HG03108 (cell line): Measurements from ENCODE around the gene OSBPL9.
"Not testable (repeated sequence)": the region's sequence is repeated elsewhere in the genome, so short reads cannot be mapped to it uniquely, and the experiment has no call there.

Experiments
- ATAC-seq: cut with Tn5 transposase; IDR thresholded peaks from one replicate; pipeline ENCODE4 v1.9.1; 2021; ENCODE audit warnings: moderate library complexity; ENCODE audit not compliant: unreplicated experiment

The OSBPL9 gene

GRCh38 chr1:51705035-51705434, 88.1 kb downstream of the OSBPL9 start:
- no peak for ATAC-seq

- ATAC-seq: no peak
These were observed 92.2 kb downstream of the OSBPL9 start for GRCh38 chr1:51708911-51709760.

GRCh38 chr1:51709951-51710350, 93.1 kb downstream of the OSBPL9 start:
- no peak for ATAC-seq

- no peak for ATAC-seq
These were observed 95.7 kb downstream of the OSBPL9 start for GRCh38 chr1:51712590-51712989.

GRCh38 chr1:51714374-51715019, 97.6 kb downstream of the OSBPL9 start:
- ATAC-seq: no peak

GRCh38 chr1:51715369-51715768, 98.5 kb downstream of the OSBPL9 start:
- peak; percentile 69 for ATAC-seq

- ATAC-seq: no peak
These were observed 99.9 kb downstream of the OSBPL9 start for GRCh38 chr1:51716746-51717145.

- no peak for ATAC-seq
These were observed 101.0 kb downstream of the OSBPL9 start for GRCh38 chr1:51717842-51718241.

- no peak for ATAC-seq
These were observed 102.3 kb downstream of the OSBPL9 start for GRCh38 chr1:51719146-51719545.

- ATAC-seq: no peak
These were observed 107.9 kb downstream of the OSBPL9 start for GRCh38 chr1:51724797-51725196.

- ATAC-seq: no peak
These were observed 109.2 kb downstream of the OSBPL9 start for GRCh38 chr1:51726051-51726450.

- ATAC-seq: no peak
These were observed 109.8 kb downstream of the OSBPL9 start for GRCh38 chr1:51726544-51727225.

- ATAC-seq: no peak
These were observed 110.5 kb downstream of the OSBPL9 start for GRCh38 chr1:51727366-51727765.

- ATAC-seq: no peak
These were observed 111.8 kb downstream of the OSBPL9 start for GRCh38 chr1:51728611-51729155.

- peak; percentile 89 for ATAC-seq
These were observed 112.4 kb downstream of the OSBPL9 start for GRCh38 chr1:51729156-51729823.

- peak; percentile 21 for ATAC-seq
These were observed 113.0 kb downstream of the OSBPL9 start for GRCh38 chr1:51729824-51730301.

- ATAC-seq: no peak
These were observed 115.1 kb downstream of the OSBPL9 start for GRCh38 chr1:51731998-51732397.

GRCh38 chr1:51732701-51733425, 116.0 kb downstream of the OSBPL9 start:
- no peak for ATAC-seq

- ATAC-seq: not testable (repeated sequence)
These were observed 116.5 kb downstream of the OSBPL9 start for GRCh38 chr1:51733426-51733774.
